Measurements from ENCODE around the gene LPIN1. TPM values are rescaled to one million over a fixed set of nuclear protein-coding genes. Genes with fewer than 3 reads are reported as not detected.
A peak's percentile ranks its signal among the peaks of the same experiment; 100 is the strongest.

Gene LPIN1
- total and polyA plus RNA-seq, 2 donors (not counting 1 experiment from before 2014, with no cell fraction given): 36.3 to 99.1 TPM

GRCh38 chr2:11828933-11829323, 82.5 kb downstream of the LPIN1 start:
- H3K9ac ChIP-seq (ENCODE audit: low read length): no peak overlapping the region
- H4K20me1 ChIP-seq (ENCODE audit: control insufficient read depth, insufficient read depth, low read length, poor library complexity, severe bottlenecking): no peaks in the 10 kb centered on the region
- H2AFZ ChIP-seq (ENCODE audit: insufficient read depth, low read depth, low read length, poor library complexity, severe bottlenecking): peak overlapping the region; percentile 75
- H3K27me3 Mint-ChIP-seq: no peaks in the 10 kb centered on the region
- TF ChIP-seq CTCF (IDR thresholded peaks at IDR 0.05) (no peak), EZH2 (IDR thresholded peaks at IDR 0.05; ENCODE audit: borderline replicate concordance, insufficient read depth, low read depth, low read length, poor library complexity, severe bottlenecking) (no peak)
- no peak overlapping the region for H3K4me3 ChIP-seq (ENCODE audit: control extremely low read depth in 1 of 5, extremely low read depth in 1 of 5, insufficient read depth in 1 of 5, low read depth in 2 of 5, low read length in 4 of 5)
- ChIA-PET POLR2A (interaction anchor here (0.5 to 0.7 kb wide), 3 partner anchors 28 to 717 kb away, joined by 4 to 6 read pairs (median 4); no protein-coding TSS in a partner anchor), CTCF (interaction anchor here (0.6 to 7.3 kb wide), 29 partner anchors 22 to 1192 kb away, joined by 3 to 109 read pairs (median 4); partner anchors contain the start of gene TRIB2)
- 17% methylated on average over 1 of the region's 3 CpGs for WGBS (ENCODE audit: insufficient coverage)
- peaks cover 0 to 21% of the 10 kb centered on the region in 2 experiments for H3K36me3 ChIP-seq (replicated peaks in 1 of 2; ENCODE audit: control extremely low read depth in 1 of 2, control insufficient read depth in 1 of 2, extremely low read depth in 1 of 2, insufficient read depth in 2 of 2, low read length in 1 of 2)
- peaks cover 58% of the 10 kb centered on the region for H3K4me1 Mint-ChIP-seq
- H3K27me3 ChIP-seq (replicated peaks in 1 of 4; ENCODE audit: control extremely low read depth in 1 of 4, control insufficient read depth in 3 of 4, insufficient read depth in 4 of 4, low read length in 3 of 4): no peaks in the 10 kb centered on the region
- DNase-seq (no peak), ATAC-seq (ENCODE audit: low read depth) (no peak)
- peaks cover 0 to under 1% (median 0%) of the 10 kb centered on the region in 3 donors for H3K9me3 ChIP-seq (ENCODE audit: control extremely low read depth in 1 of 3, control insufficient read depth in 2 of 3, insufficient read depth in 1 of 3, low read length in 2 of 3)
- H3K4me2 ChIP-seq (replicated peaks; ENCODE audit: low read depth, low read length, poor library complexity, severe bottlenecking): peak overlapping the region; percentile 68
- no peaks in the 10 kb centered on the region for H3K9me3 Mint-ChIP-seq (ENCODE audit: insufficient read depth)
- no peaks in the 10 kb centered on the region for H3K79me2 ChIP-seq (ENCODE audit: control insufficient read depth, insufficient read depth, low read length)
- intact Hi-C loops (cut with micrococcal nuclease): loop anchor here (1.0 kb wide), 5 partner anchors 34 to 1102 kb away; partner anchors contain the start of gene TRIB2
- H3K4me1 ChIP-seq (ENCODE audit: control insufficient read depth in 2 of 2, insufficient read depth in 2 of 2, low read length in 2 of 2): peaks cover 40 to 58% of the 10 kb centered on the region in 2 donors
- H3K27ac ChIP-seq (ENCODE audit: low read length in 2 of 2): peak overlapping the region in 1 of 2 donors; percentile 64
- H3K4me3 Mint-ChIP-seq: peak overlapping the region; percentile 23
- H3K27ac Mint-ChIP-seq: peak overlapping the region; percentile 78

- no peaks in the 10 kb centered on the region for H3K79me2 ChIP-seq (ENCODE audit: control insufficient read depth, insufficient read depth, low read length)
- CTCF ChIA-PET: interaction anchor here (0.6 to 7.3 kb wide), 33 partner anchors 22 to 1192 kb away, joined by 3 to 109 read pairs (median 3); partner anchors contain the start of gene TRIB2
- peak overlapping the region in 3 of 5 experiments; percentile 18 to 34 (median 21) for H3K4me3 ChIP-seq (ENCODE audit: control extremely low read depth in 1 of 5, extremely low read depth in 1 of 5, insufficient read depth in 1 of 5, low read depth in 2 of 5, low read length in 4 of 5)
- peak overlapping the region; percentile 52 for H3K9ac ChIP-seq (ENCODE audit: low read length)
- H3K9me3 ChIP-seq (ENCODE audit: control extremely low read depth in 1 of 3, control insufficient read depth in 2 of 3, insufficient read depth in 1 of 3, low read length in 2 of 3): peaks cover 0 to 4% (median 4%) of the 10 kb centered on the region in 3 donors
- H2AFZ ChIP-seq (ENCODE audit: insufficient read depth, low read depth, low read length, poor library complexity, severe bottlenecking): peak overlapping the region; percentile 75
- ATAC-seq (ENCODE audit: low read depth) (peak; percentile 60), DNase-seq (peak; percentile 84)
- H3K4me3 Mint-ChIP-seq: peak overlapping the region; percentile 83
- H3K4me1 ChIP-seq (ENCODE audit: control insufficient read depth in 2 of 2, insufficient read depth in 2 of 2, low read length in 2 of 2): peaks cover 42 to 63% of the 10 kb centered on the region in 2 donors
- no peak for TF ChIP-seq EZH2 (IDR thresholded peaks at IDR 0.05; ENCODE audit: borderline replicate concordance, insufficient read depth, low read depth, low read length, poor library complexity, severe bottlenecking)
- TF ChIP-seq CTCF (IDR thresholded peaks at IDR 0.05): peak; percentile 79
- H3K27ac ChIP-seq (ENCODE audit: low read length in 2 of 2): peak overlapping the region; percentile 40 to 64
- 7% methylated on average over 8 of the region's 11 CpGs for WGBS (ENCODE audit: insufficient coverage)
- peak overlapping the region; percentile 78 for H3K27ac Mint-ChIP-seq
- no peaks in the 10 kb centered on the region for H3K27me3 Mint-ChIP-seq
- H4K20me1 ChIP-seq (ENCODE audit: control insufficient read depth, insufficient read depth, low read length, poor library complexity, severe bottlenecking): no peaks in the 10 kb centered on the region
- no peaks in the 10 kb centered on the region for H3K27me3 ChIP-seq (replicated peaks in 1 of 4; ENCODE audit: control extremely low read depth in 1 of 4, control insufficient read depth in 3 of 4, insufficient read depth in 4 of 4, low read length in 3 of 4)
- no peaks in the 10 kb centered on the region for H3K9me3 Mint-ChIP-seq (ENCODE audit: insufficient read depth)
- intact Hi-C loops (cut with micrococcal nuclease): loop anchor here (1.0 kb wide), 5 partner anchors 34 to 1102 kb away; partner anchors contain the start of gene TRIB2
- peaks cover 61% of the 10 kb centered on the region for H3K4me1 Mint-ChIP-seq
- POLR2A ChIA-PET: interaction anchor here (0.5 to 0.7 kb wide), 3 partner anchors 28 to 717 kb away, joined by 4 read pairs; no protein-coding TSS in a partner anchor
- H3K4me2 ChIP-seq (replicated peaks; ENCODE audit: low read depth, low read length, poor library complexity, severe bottlenecking): peak overlapping the region; percentile 68
- peaks cover 0 to 17% of the 10 kb centered on the region in 2 experiments for H3K36me3 ChIP-seq (replicated peaks in 1 of 2; ENCODE audit: control extremely low read depth in 1 of 2, control insufficient read depth in 1 of 2, extremely low read depth in 1 of 2, insufficient read depth in 2 of 2, low read length in 1 of 2)
Measured at GRCh38 chr2:11829324-11829946, 83.0 kb downstream of the LPIN1 start.

Measured in B cell (primary cell).